Measurements from ENCODE around the gene ST3GAL4.

The ST3GAL4 gene

GRCh38 chr11:126430581-126431335 is 75.3 kb downstream of the ST3GAL4 start:
- no peak for DNase-seq

- no peak for DNase-seq
These were observed 76.0 kb downstream of the ST3GAL4 start for GRCh38 chr11:126431401-126432064.

- no peak for DNase-seq
These were observed 76.6 kb downstream of the ST3GAL4 start for GRCh38 chr11:126432065-126432461.

GRCh38 chr11:126432525-126432924 is 77.0 kb downstream of the ST3GAL4 start:
- no peak for DNase-seq

GRCh38 chr11:126433244-126433846 is 77.9 kb downstream of the ST3GAL4 start:
- DNase-seq: no peak

- no peak for DNase-seq
These were observed 78.8 kb downstream of the ST3GAL4 start for GRCh38 chr11:126433989-126434949.

DNA sequence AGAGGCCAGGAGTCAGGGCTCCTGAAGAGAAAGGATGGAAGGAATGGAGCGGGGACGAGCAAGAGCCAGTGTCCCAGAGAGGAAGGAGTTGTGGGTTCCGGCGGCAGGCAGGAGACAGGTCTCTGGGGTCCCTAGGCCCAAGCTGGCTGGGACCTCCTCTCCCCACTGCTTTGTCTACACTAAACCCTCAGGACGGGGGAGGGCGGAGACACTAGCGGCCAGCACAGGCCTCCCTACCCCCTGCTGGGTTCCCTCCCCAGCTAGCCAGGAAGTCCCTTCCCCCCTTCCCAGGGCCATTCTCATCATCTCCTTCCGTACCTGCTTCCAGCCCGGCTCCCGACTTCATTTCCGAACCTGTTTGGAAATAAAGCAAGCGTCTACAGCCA is 79.5 kb downstream of the ST3GAL4 start:
- DNase-seq: no peak

GRCh38 chr11:126436209-126436755 is 80.8 kb downstream of the ST3GAL4 start:
- no peak for DNase-seq

- no peak for DNase-seq
These were observed 82.2 kb downstream of the ST3GAL4 start for GRCh38 chr11:126437731-126438130.

GRCh38 chr11:126438272-126438671 is 82.8 kb downstream of the ST3GAL4 start:
- DNase-seq: no peak

DNA sequence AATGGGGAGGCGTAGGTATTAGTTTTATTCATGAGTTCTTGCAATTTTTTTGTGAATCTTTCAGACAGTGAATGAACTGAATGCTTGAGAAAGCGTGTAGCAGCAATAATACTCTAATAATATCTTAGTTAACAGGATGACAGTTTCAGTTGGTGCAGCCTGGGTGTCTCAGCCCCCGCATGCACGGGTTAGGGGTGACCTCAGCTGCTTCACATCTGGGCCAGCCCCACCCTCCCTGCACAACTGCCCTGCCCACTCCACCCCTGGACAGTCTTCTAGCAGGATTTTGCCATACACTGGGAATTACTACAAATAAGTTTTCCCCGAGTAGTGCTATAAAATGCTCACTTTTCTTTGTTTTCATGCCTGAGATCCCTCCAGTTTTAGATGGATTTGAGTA is 83.2 kb downstream of the ST3GAL4 start:
- no peak for DNase-seq

- DNase-seq: no peak
These were observed 84.8 kb downstream of the ST3GAL4 start for GRCh38 chr11:126440276-126440675.

GRCh38 chr11:126440792-126441514 is 85.5 kb downstream of the ST3GAL4 start:
- DNase-seq: peak; percentile 78

GRCh38 chr11:126443120-126443519 is 87.6 kb downstream of the ST3GAL4 start:
- DNase-seq: no peak

- DNase-seq: no peak
These were observed 88.6 kb downstream of the ST3GAL4 start for GRCh38 chr11:126444072-126444471.

- no peak for DNase-seq
These were observed 91.1 kb downstream of the ST3GAL4 start for GRCh38 chr11:126446581-126446980.

- DNase-seq: no peak
These were observed 94.7 kb downstream of the ST3GAL4 start for GRCh38 chr11:126450198-126450597.

DNA sequence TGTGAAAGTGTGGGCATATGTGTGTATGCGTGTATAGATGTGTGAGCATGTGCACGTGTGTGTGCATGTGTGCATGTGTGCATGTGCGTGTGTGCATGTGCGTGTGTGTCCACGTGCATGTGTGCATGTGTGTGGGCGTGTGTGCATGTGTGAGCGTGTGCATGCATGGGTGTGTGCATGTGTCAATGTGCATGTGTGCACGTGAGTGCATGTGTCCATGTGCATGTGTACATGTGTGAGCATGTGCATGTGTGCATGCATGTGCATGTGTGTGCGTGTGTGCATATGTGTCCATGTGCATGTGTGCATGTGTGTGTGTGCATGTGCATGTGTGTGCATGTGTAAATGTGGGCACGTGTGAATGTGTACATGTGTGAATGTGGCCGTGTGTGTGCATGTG is 95.3 kb downstream of the ST3GAL4 start:
- no peak for DNase-seq

DNA sequence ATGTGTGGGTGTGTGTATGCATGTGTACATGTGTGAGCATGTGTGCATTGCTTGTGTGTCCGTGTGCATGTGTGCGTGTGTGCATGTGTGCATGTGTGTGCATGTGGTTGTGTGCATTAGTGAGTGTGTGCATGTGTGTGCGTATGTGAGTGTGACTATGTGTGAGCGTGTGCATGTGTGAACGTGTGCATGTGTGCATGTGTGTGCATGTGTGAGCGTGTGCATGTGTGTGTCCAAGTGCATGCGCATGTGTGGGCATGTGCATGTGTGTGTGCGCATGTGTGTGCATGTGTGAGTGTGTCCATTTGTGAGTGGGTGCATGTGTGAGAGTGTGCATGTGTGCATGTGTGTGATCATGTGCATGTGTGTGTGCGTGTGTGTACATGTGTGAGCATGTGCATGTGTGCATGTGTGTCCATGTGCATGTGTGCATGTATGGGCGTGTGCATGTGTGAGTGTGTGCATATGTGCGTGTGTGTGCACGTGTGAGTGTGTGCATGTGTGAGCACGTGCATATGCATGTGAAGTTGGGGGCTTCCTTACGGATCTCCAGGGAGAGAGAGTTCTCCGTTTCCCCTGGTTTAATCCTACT is 95.8 kb downstream of the ST3GAL4 start:
- no peak for DNase-seq

DNA sequence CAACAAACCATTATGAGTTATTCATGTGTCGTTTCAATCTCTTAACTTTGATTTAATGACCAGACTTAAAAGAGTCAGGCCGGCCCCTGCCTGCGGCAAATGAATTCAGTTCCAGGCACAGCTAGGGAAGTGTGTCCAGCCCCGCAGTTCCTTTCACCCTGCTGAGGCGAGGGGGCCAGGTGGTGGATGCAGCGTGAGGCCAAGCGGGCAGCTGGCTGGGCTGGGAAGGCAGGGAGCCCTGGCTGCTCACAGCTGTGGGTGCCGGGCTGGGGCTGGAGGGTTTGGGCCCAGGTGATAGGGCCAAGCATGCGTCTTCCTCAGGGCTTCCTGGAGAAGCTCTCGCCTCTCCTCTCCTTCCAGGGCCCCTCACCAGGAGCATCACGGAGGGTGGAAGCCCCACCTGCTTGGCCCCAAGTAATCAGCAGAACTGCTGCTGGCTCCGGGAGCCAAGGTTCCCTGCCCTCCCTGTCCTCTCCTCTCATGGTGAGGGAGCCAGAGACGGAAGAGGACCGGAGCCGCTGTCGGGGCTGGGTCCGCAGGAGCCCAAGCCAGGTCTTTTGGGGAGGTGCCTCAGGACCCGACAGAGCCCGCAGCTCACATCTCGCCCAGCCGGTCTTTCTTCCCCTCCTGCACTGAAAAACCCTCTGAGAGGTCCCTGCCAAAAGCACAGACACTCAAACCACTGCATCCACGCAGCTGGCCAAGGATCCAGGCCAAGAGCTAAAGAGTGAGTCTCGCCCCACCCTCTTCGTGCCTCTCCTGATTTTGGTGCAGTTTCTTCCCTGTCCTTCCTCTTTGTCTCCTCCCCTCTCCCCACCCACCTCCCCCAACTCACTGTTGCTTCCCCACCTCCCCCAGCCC is 97.0 kb downstream of the ST3GAL4 start:
- no peak for DNase-seq

DNA sequence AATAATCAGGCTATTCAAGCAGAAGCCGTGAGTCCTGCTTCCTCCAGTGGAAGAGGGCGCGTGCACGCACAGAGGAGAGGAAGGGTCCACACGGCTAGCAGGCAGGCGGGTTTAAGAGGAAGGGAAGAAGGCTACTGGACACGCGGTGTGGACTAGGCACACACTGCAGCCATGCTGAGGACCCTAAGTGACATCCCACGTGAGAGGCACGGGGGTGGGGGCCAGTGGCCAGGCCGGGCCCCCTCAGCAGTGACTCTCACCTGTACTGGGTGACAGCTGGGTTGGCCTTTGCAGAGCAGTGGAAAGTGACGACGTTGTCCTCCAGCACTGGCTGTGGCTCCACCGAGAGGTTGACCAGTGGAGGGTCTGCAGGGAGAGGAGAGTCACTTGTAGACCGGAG is 100.6 kb downstream of the ST3GAL4 start:
- DNase-seq: no peak

All from KG1 (cell line).